Measurements from ENCODE around the gene VLDLR.

The VLDLR gene

GRCh38 chr9:2691626-2692025 lies 70.0 kb downstream of the VLDLR start:
- H2BK5ac ChIP-seq (ENCODE audit: low read depth, low read length, poor library complexity, severe bottlenecking) = no peak overlapping the region

GRCh38 chr9:2693056-2693455 lies 71.5 kb downstream of the VLDLR start:
- WGBS = 94% methylated on average over 2 of the region's 3 CpGs
- Histone ChIP-seq H3K4ac (ENCODE audit: low read depth in 1 of 2, low read length in 2 of 2) (no peak overlapping the region), H4K91ac (ENCODE audit: low read length) (no peak overlapping the region)

More at GRCh38 chr9:2691626-2692025, 70.0 kb downstream of the VLDLR start:
- H4K8ac ChIP-seq (ENCODE audit: low read length) = no peak overlapping the region
- H3K4me3 ChIP-seq (ENCODE audit: insufficient read depth in 1 of 2, low read depth in 1 of 2, low read length in 2 of 2) = no peak overlapping the region
- no peak overlapping the region for H2AFZ ChIP-seq (ENCODE audit: low read depth, low read length)
- H3K9ac ChIP-seq (ENCODE audit: low read length) = no peak overlapping the region
- H3K14ac ChIP-seq (ENCODE audit: low read length in 2 of 2) = no peak overlapping the region
- H3K4ac ChIP-seq (ENCODE audit: low read depth in 1 of 2, low read length in 2 of 2) = no peak overlapping the region
- H3K9me3 ChIP-seq (ENCODE audit: control insufficient read depth, low read length) = no peaks in the 10 kb centered on the region
- H2BK12ac ChIP-seq (ENCODE audit: low read length in 2 of 2) = no peak overlapping the region
- DNase-seq = no peak
- no peak overlapping the region for H2BK15ac ChIP-seq (ENCODE audit: low read depth, poor library complexity, severe bottlenecking)
- no peak overlapping the region for H2AK5ac ChIP-seq (ENCODE audit: low read length, severe bottlenecking)
- WGBS = 77% methylated on average over 2 of the region's 2 CpGs
- H3K36me3 ChIP-seq (ENCODE audit: control insufficient read depth in 1 of 2, insufficient read depth in 2 of 2, low read depth in 1 of 2, low read length in 2 of 2) = no peaks in the 10 kb centered on the region
- no peaks in the 10 kb centered on the region for H3K27me3 ChIP-seq (ENCODE audit: control insufficient read depth in 1 of 2, insufficient read depth in 1 of 2, low read length in 2 of 2)
- no peak overlapping the region for H3K27ac ChIP-seq (ENCODE audit: low read length, poor library complexity, severe bottlenecking)
- H2BK120ac ChIP-seq (ENCODE audit: low read depth, low read length) = no peak overlapping the region
- H3K4me2 ChIP-seq (ENCODE audit: low read length, poor library complexity, severe bottlenecking) = no peak overlapping the region
- H3K4me1 ChIP-seq (ENCODE audit: control insufficient read depth, insufficient read depth, low read depth, low read length) = no peaks in the 10 kb centered on the region
- no peaks in the 10 kb centered on the region for H3K79me1 ChIP-seq (replicated peaks; ENCODE audit: low read length, poor library complexity, severe bottlenecking)
- no peak overlapping the region for H4K91ac ChIP-seq (ENCODE audit: low read length)
- no peak overlapping the region for H3K18ac ChIP-seq (ENCODE audit: low read depth in 1 of 2, low read length in 2 of 2)
- no peak overlapping the region for H3K23ac ChIP-seq (ENCODE audit: low read length in 2 of 2)

GRCh38 chr9:2697492-2697891 lies 75.9 kb downstream of the VLDLR start:
- Histone ChIP-seq H3K27me3 (ENCODE audit: control insufficient read depth in 1 of 2, insufficient read depth in 1 of 2, low read length in 2 of 2) (no peaks in the 10 kb centered on the region), H4K91ac (ENCODE audit: low read length) (no peak overlapping the region), H2BK5ac (ENCODE audit: low read depth, low read length, poor library complexity, severe bottlenecking) (no peak overlapping the region), H3K4ac (ENCODE audit: low read depth in 1 of 2, low read length in 2 of 2) (no peak overlapping the region), H3K4me1 (ENCODE audit: control insufficient read depth, insufficient read depth, low read depth, low read length) (no peaks in the 10 kb centered on the region), H3K36me3 (ENCODE audit: control insufficient read depth in 1 of 2, insufficient read depth in 2 of 2, low read depth in 1 of 2, low read length in 2 of 2) (no peaks in the 10 kb centered on the region), H3K27ac (ENCODE audit: low read length, poor library complexity, severe bottlenecking) (no peak overlapping the region), H3K9me3 (ENCODE audit: control insufficient read depth, low read length) (no peaks in the 10 kb centered on the region), H2BK120ac (ENCODE audit: low read depth, low read length) (no peak overlapping the region), H2AFZ (ENCODE audit: low read depth, low read length) (no peak overlapping the region), H3K14ac (ENCODE audit: low read length in 2 of 2) (no peak overlapping the region), H2BK12ac (ENCODE audit: low read length in 2 of 2) (no peak overlapping the region), H3K23ac (ENCODE audit: low read length in 2 of 2) (no peak overlapping the region), H3K9ac (ENCODE audit: low read length) (no peak overlapping the region), H4K8ac (ENCODE audit: low read length) (no peak overlapping the region), H3K4me3 (ENCODE audit: insufficient read depth in 1 of 2, low read depth in 1 of 2, low read length in 2 of 2) (no peak overlapping the region), H2BK15ac (ENCODE audit: low read depth, poor library complexity, severe bottlenecking) (no peak overlapping the region), H3K18ac (ENCODE audit: low read depth in 1 of 2, low read length in 2 of 2) (no peak overlapping the region), H3K79me1 (replicated peaks; ENCODE audit: low read length, poor library complexity, severe bottlenecking) (no peaks in the 10 kb centered on the region), H3K4me2 (ENCODE audit: low read length, poor library complexity, severe bottlenecking) (no peak overlapping the region), H2AK5ac (ENCODE audit: low read length, severe bottlenecking) (no peak overlapping the region)
- no peak for DNase-seq
- WGBS = 80% methylated on average over 3 of the region's 3 CpGs

More at GRCh38 chr9:2693056-2693455, 71.5 kb downstream of the VLDLR start:
- Histone ChIP-seq H2BK5ac (ENCODE audit: low read depth, low read length, poor library complexity, severe bottlenecking) (no peak overlapping the region), H2BK12ac (ENCODE audit: low read length in 2 of 2) (no peak overlapping the region), H3K4me2 (ENCODE audit: low read length, poor library complexity, severe bottlenecking) (no peak overlapping the region), H2AFZ (ENCODE audit: low read depth, low read length) (no peak overlapping the region), H3K27me3 (ENCODE audit: control insufficient read depth in 1 of 2, insufficient read depth in 1 of 2, low read length in 2 of 2) (no peaks in the 10 kb centered on the region), H3K9me3 (ENCODE audit: control insufficient read depth, low read length) (no peaks in the 10 kb centered on the region), H2BK120ac (ENCODE audit: low read depth, low read length) (no peak overlapping the region), H3K23ac (ENCODE audit: low read length in 2 of 2) (no peak overlapping the region), H3K14ac (ENCODE audit: low read length in 2 of 2) (no peak overlapping the region), H3K9ac (ENCODE audit: low read length) (no peak overlapping the region), H3K4me1 (ENCODE audit: control insufficient read depth, insufficient read depth, low read depth, low read length) (no peaks in the 10 kb centered on the region), H2BK15ac (ENCODE audit: low read depth, poor library complexity, severe bottlenecking) (no peak overlapping the region), H3K4me3 (ENCODE audit: insufficient read depth in 1 of 2, low read depth in 1 of 2, low read length in 2 of 2) (no peak overlapping the region), H3K27ac (ENCODE audit: low read length, poor library complexity, severe bottlenecking) (no peak overlapping the region), H2AK5ac (ENCODE audit: low read length, severe bottlenecking) (no peak overlapping the region), H3K36me3 (ENCODE audit: control insufficient read depth in 1 of 2, insufficient read depth in 2 of 2, low read depth in 1 of 2, low read length in 2 of 2) (no peaks in the 10 kb centered on the region), H4K8ac (ENCODE audit: low read length) (no peak overlapping the region), H3K79me1 (replicated peaks; ENCODE audit: low read length, poor library complexity, severe bottlenecking) (no peaks in the 10 kb centered on the region), H3K18ac (ENCODE audit: low read depth in 1 of 2, low read length in 2 of 2) (no peak overlapping the region)
- DNase-seq = no peak

GRCh38 chr9:2700398-2700797 lies 78.8 kb downstream of the VLDLR start:
- no peaks in the 10 kb centered on the region for H3K9me3 ChIP-seq (ENCODE audit: control insufficient read depth, low read length)
- no peak overlapping the region for H2BK5ac ChIP-seq (ENCODE audit: low read depth, low read length, poor library complexity, severe bottlenecking)
- 82% methylated on average over 6 of the region's 6 CpGs for WGBS
- no peak overlapping the region for H3K4me2 ChIP-seq (ENCODE audit: low read length, poor library complexity, severe bottlenecking)
- no peak overlapping the region for H4K91ac ChIP-seq (ENCODE audit: low read length)
- H3K23ac ChIP-seq (ENCODE audit: low read length in 2 of 2) = no peak overlapping the region
- H2BK120ac ChIP-seq (ENCODE audit: low read depth, low read length) = no peak overlapping the region
- no peak overlapping the region for H4K8ac ChIP-seq (ENCODE audit: low read length)
- DNase-seq = no peak
- no peak overlapping the region for H3K9ac ChIP-seq (ENCODE audit: low read length)
- H3K27ac ChIP-seq (ENCODE audit: low read length, poor library complexity, severe bottlenecking) = no peak overlapping the region
- no peak overlapping the region for H2BK12ac ChIP-seq (ENCODE audit: low read length in 2 of 2)
- no peaks in the 10 kb centered on the region for H3K79me1 ChIP-seq (replicated peaks; ENCODE audit: low read length, poor library complexity, severe bottlenecking)
- H3K27me3 ChIP-seq (ENCODE audit: control insufficient read depth in 1 of 2, insufficient read depth in 1 of 2, low read length in 2 of 2) = no peaks in the 10 kb centered on the region
- no peaks in the 10 kb centered on the region for H3K36me3 ChIP-seq (ENCODE audit: control insufficient read depth in 1 of 2, insufficient read depth in 2 of 2, low read depth in 1 of 2, low read length in 2 of 2)
- no peaks in the 10 kb centered on the region for H3K4me1 ChIP-seq (ENCODE audit: control insufficient read depth, insufficient read depth, low read depth, low read length)
- no peak overlapping the region for H3K18ac ChIP-seq (ENCODE audit: low read depth in 1 of 2, low read length in 2 of 2)
- no peak overlapping the region for H2BK15ac ChIP-seq (ENCODE audit: low read depth, poor library complexity, severe bottlenecking)
- no peak overlapping the region for H2AK5ac ChIP-seq (ENCODE audit: low read length, severe bottlenecking)
- no peak overlapping the region for H3K4me3 ChIP-seq (ENCODE audit: insufficient read depth in 1 of 2, low read depth in 1 of 2, low read length in 2 of 2)
- H3K14ac ChIP-seq (ENCODE audit: low read length in 2 of 2) = no peak overlapping the region
- no peak overlapping the region for H3K4ac ChIP-seq (ENCODE audit: low read depth in 1 of 2, low read length in 2 of 2)
- H2AFZ ChIP-seq (ENCODE audit: low read depth, low read length) = no peak overlapping the region
